HG03354 (cell line): ENCODE data around the gene MBTPS1.

Source experiments
- ATAC-seq: cut with Tn5 transposase; IDR thresholded peaks from one replicate; pipeline ENCODE4 v1.9.1; 2021; ENCODE audit warnings: mild to moderate bottlenecking; ENCODE audit not compliant: unreplicated experiment, poor library complexity, severe bottlenecking

Gene MBTPS1

GRCh38 chr16:84058211-84058610, 58.5 kb downstream of the MBTPS1 start:
- no peak for ATAC-seq

- ATAC-seq = no peak
These were observed 59.8 kb downstream of the MBTPS1 start for GRCh38 chr16:84056933-84057332.

GRCh38 chr16:84055801-84056634, 60.7 kb downstream of the MBTPS1 start:
- ATAC-seq = no peak

- ATAC-seq = no peak
These were observed 61.4 kb downstream of the MBTPS1 start for GRCh38 chr16:84055366-84055765.

GRCh38 chr16:84054916-84055315, 61.8 kb downstream of the MBTPS1 start:
- no peak for ATAC-seq

- no peak for ATAC-seq
These were observed 62.5 kb downstream of the MBTPS1 start for GRCh38 chr16:84054271-84054670.

- no peak for ATAC-seq
These were observed 63.5 kb downstream of the MBTPS1 start for GRCh38 chr16:84053237-84053636.

- ATAC-seq = no peak
These were observed 64.6 kb downstream of the MBTPS1 start for GRCh38 chr16:84052071-84052622.

- ATAC-seq = no peak
These were observed 66.4 kb downstream of the MBTPS1 start for GRCh38 chr16:84050316-84050715.

GRCh38 chr16:84049403-84050060, 67.2 kb downstream of the MBTPS1 start:
- ATAC-seq = no peak

- no peak for ATAC-seq
These were observed 67.9 kb downstream of the MBTPS1 start for GRCh38 chr16:84048871-84049270.

GRCh38 chr16:84048270-84048669, 68.5 kb downstream of the MBTPS1 start:
- ATAC-seq = no peak

GRCh38 chr16:84047626-84048025, 69.1 kb downstream of the MBTPS1 start:
- no peak for ATAC-seq

- ATAC-seq = no peak
These were observed 69.5 kb downstream of the MBTPS1 start for GRCh38 chr16:84047206-84047605.

- ATAC-seq = no peak
These were observed 70.8 kb downstream of the MBTPS1 start for GRCh38 chr16:84045818-84046470.

GRCh38 chr16:84045001-84045817, 71.5 kb downstream of the MBTPS1 start:
- ATAC-seq = no peak

GRCh38 chr16:84044118-84044488, 72.6 kb downstream of the MBTPS1 start:
- ATAC-seq = no peak

- no peak for ATAC-seq
These were observed 73.1 kb downstream of the MBTPS1 start for GRCh38 chr16:84043486-84044117.

- ATAC-seq = no peak
These were observed 73.8 kb downstream of the MBTPS1 start for GRCh38 chr16:84042879-84043485.
